Measurements from ENCODE around the gene DCDC2C.

DCDC2C gene

GRCh38 chr2:3769766-3770165 is 66.4 kb downstream of the DCDC2C start:
- no peak for DNase-seq (ENCODE audit: extremely low read depth in 1 of 2, low read depth in 1 of 2)

GRCh38 chr2:3770724-3771415 is 67.5 kb downstream of the DCDC2C start:
- no peak for DNase-seq (ENCODE audit: extremely low read depth in 1 of 2, low read depth in 1 of 2)

GRCh38 chr2:3771576-3771975 is 68.2 kb downstream of the DCDC2C start:
- DNase-seq (ENCODE audit: extremely low read depth in 1 of 2, low read depth in 1 of 2), result no peak

- no peak for DNase-seq (ENCODE audit: extremely low read depth in 1 of 2, low read depth in 1 of 2)
Measured at GRCh38 chr2:3774336-3774735, 71.0 kb downstream of the DCDC2C start.

GRCh38 chr2:3776311-3776710 is 72.9 kb downstream of the DCDC2C start:
- DNase-seq (ENCODE audit: extremely low read depth in 1 of 2, low read depth in 1 of 2), result no peak

- no peak for DNase-seq (ENCODE audit: extremely low read depth in 1 of 2, low read depth in 1 of 2)
Measured at GRCh38 chr2:3777966-3778365, 74.6 kb downstream of the DCDC2C start.

GRCh38 chr2:3778851-3779495 is 75.6 kb downstream of the DCDC2C start:
- DNase-seq (ENCODE audit: extremely low read depth in 1 of 2, low read depth in 1 of 2), result no peak

- no peak for DNase-seq (ENCODE audit: extremely low read depth in 1 of 2, low read depth in 1 of 2)
Measured at GRCh38 chr2:3779496-3780049, 76.2 kb downstream of the DCDC2C start.

- no peak for DNase-seq (ENCODE audit: extremely low read depth in 1 of 2, low read depth in 1 of 2)
Measured at GRCh38 chr2:3780477-3781402, 77.4 kb downstream of the DCDC2C start.

- no peak for DNase-seq (ENCODE audit: extremely low read depth in 1 of 2, low read depth in 1 of 2)
Measured at GRCh38 chr2:3784731-3785130, 81.4 kb downstream of the DCDC2C start.

- no peak for DNase-seq (ENCODE audit: extremely low read depth in 1 of 2, low read depth in 1 of 2)
Measured at GRCh38 chr2:3785220-3785889, 82.0 kb downstream of the DCDC2C start.

GRCh38 chr2:3785890-3786273 is 82.5 kb downstream of the DCDC2C start:
- DNase-seq (ENCODE audit: extremely low read depth in 1 of 2, low read depth in 1 of 2), result no peak

- no peak for DNase-seq (ENCODE audit: extremely low read depth in 1 of 2, low read depth in 1 of 2)
Measured at GRCh38 chr2:3787768-3788167, 84.4 kb downstream of the DCDC2C start.

GRCh38 chr2:3789256-3789655 is 85.9 kb downstream of the DCDC2C start:
- DNase-seq (ENCODE audit: extremely low read depth in 1 of 2, low read depth in 1 of 2), result no peak

GRCh38 chr2:3793249-3793648 is 89.9 kb downstream of the DCDC2C start:
- DNase-seq (ENCODE audit: extremely low read depth in 1 of 2, low read depth in 1 of 2), result no peak

- no peak for DNase-seq (ENCODE audit: extremely low read depth in 1 of 2, low read depth in 1 of 2)
Measured at GRCh38 chr2:3801506-3801905, 98.1 kb downstream of the DCDC2C start.

- no peak for DNase-seq (ENCODE audit: extremely low read depth in 1 of 2, low read depth in 1 of 2)
Measured at GRCh38 chr2:3805201-3805939, 102.0 kb downstream of the DCDC2C start.

GRCh38 chr2:3806168-3806567 is 102.8 kb downstream of the DCDC2C start:
- DNase-seq (ENCODE audit: extremely low read depth in 1 of 2, low read depth in 1 of 2), result no peak

GRCh38 chr2:3806730-3807129 is 103.4 kb downstream of the DCDC2C start:
- no peak for DNase-seq (ENCODE audit: extremely low read depth in 1 of 2, low read depth in 1 of 2)

- DNase-seq (ENCODE audit: extremely low read depth in 1 of 2, low read depth in 1 of 2), result no peak
Measured at GRCh38 chr2:3807853-3808252, 104.5 kb downstream of the DCDC2C start.

Data from activated CD8-positive, alpha-beta memory T cell treated with anti-CD3 and anti-CD28 coated beads for 1 hour (primary cell).